ENCODE results near the gene DNAH14. TPM values are rescaled to one million over a fixed set of nuclear protein-coding genes. Genes with fewer than 3 reads are reported as not detected.
"Not testable (repeated sequence)": the region's sequence is repeated elsewhere in the genome, so short reads cannot be mapped to it uniquely, and the experiment has no call there.

Gene DNAH14
- total RNA-seq: under 1 TPM in 2 of 4 donors, not detected in 2; 0.15 to 0.55 TPM

- Histone ChIP-seq H3K4me3 (peak within 1 kb of the TSS; percentile 24 to 37 (median 33)), H3K27ac (no peak within 1 kb of the TSS), H3K27me3 (peaks cover 16 to 48% (median 19%) of the 10 kb centered on the region in 3 donors), H3K9me3 (peaks cover 0 to 15% (median 8%) of the 10 kb centered on the region in 3 donors), H3K4me1 (no peaks in the 10 kb centered on the region), H3K36me3 (no peaks in the 10 kb centered on the region)
- DNase-seq: no peak
- intact Hi-C loops (cut with DNase I; ENCODE audit: low total_unique reads): no loop called here
- in situ Hi-C loops (cut with MboI; ENCODE audit: low sequenced_read_pairs in 4 of 4): loop anchor here in 2 of 4 donors (5.0 to 10.0 kb wide), 2 partner anchors 415 to 417 kb away; no protein-coding TSS in a partner anchor
- ATAC-seq: no peak
- TF ChIP-seq CTCF (IDR thresholded peaks at IDR 0.05 in 4 of 5, conservative IDR thresholded peaks at IDR 0.05 in 1 of 5) (no peak), POLR2A (IDR thresholded peaks at IDR 0.05) (no peak)
Observed at GRCh38 chr1:224929335-224930237, at the start of gene DNAH14. Gene DNAH14 (plus strand): TSS chr1:224929675. CDS start chr1:224952703, 23,028 bp downstream.

- intact Hi-C loops (cut with DNase I; ENCODE audit: low total_unique reads): no loop called here
Observed at GRCh38 chr1:224880593-224881307, 48.7 kb upstream of the DNAH14 start.

GRCh38 chr1:224881308-224881692, 48.2 kb upstream of the DNAH14 start:
- H3K9me3 ChIP-seq; DNase-seq; H3K4me3 ChIP-seq; intact Hi-C loops (cut with DNase I; ENCODE audit: low total_unique reads); ATAC-seq; in situ Hi-C loops (cut with MboI; ENCODE audit: low sequenced_read_pairs in 4 of 4); H3K27me3 ChIP-seq; H3K4me1 ChIP-seq; H3K36me3 ChIP-seq; H3K27ac ChIP-seq: not testable (repeated sequence)

More at GRCh38 chr1:224880593-224881307, 48.7 kb upstream of the DNAH14 start:
- Histone ChIP-seq H3K4me1 (no peaks in the 10 kb centered on the region), H3K9me3 (no peaks in the 10 kb centered on the region), H3K27ac (no peak overlapping the region), H3K27me3 (peaks cover 0 to 10% (median 0%) of the 10 kb centered on the region in 3 donors), H3K36me3 (no peaks in the 10 kb centered on the region), H3K4me3 (no peak overlapping the region)
- DNase-seq (no peak), ATAC-seq (no peak)
- no peak for TF ChIP-seq POLR2A (IDR thresholded peaks at IDR 0.05)
- TF ChIP-seq CTCF (IDR thresholded peaks at IDR 0.05 in 4 of 5, conservative IDR thresholded peaks at IDR 0.05 in 1 of 5): no peak
- in situ Hi-C loops (cut with MboI; ENCODE audit: low sequenced_read_pairs in 4 of 4): no loop called here

- Histone ChIP-seq H3K4me1 (no peaks in the 10 kb centered on the region), H3K36me3 (no peaks in the 10 kb centered on the region), H3K9me3 (no peaks in the 10 kb centered on the region), H3K27me3 (peaks cover 0 to 8% (median 0%) of the 10 kb centered on the region in 3 donors), H3K27ac (no peak overlapping the region), H3K4me3 (no peak overlapping the region)
- ATAC-seq (no peak), DNase-seq (no peak)
- TF ChIP-seq CTCF (IDR thresholded peaks at IDR 0.05 in 4 of 5, conservative IDR thresholded peaks at IDR 0.05 in 1 of 5) (no peak), POLR2A (IDR thresholded peaks at IDR 0.05) (no peak)
- intact Hi-C loops (cut with DNase I; ENCODE audit: low total_unique reads): no loop called here
- in situ Hi-C loops (cut with MboI; ENCODE audit: low sequenced_read_pairs in 4 of 4): no loop called here
Observed at GRCh38 chr1:224881762-224882211, 47.7 kb upstream of the DNAH14 start.

- Histone ChIP-seq H3K4me1 (no peaks in the 10 kb centered on the region), H3K4me3 (no peak overlapping the region), H3K27me3 (peaks cover 0 to 8% (median 0%) of the 10 kb centered on the region in 3 donors), H3K9me3 (no peaks in the 10 kb centered on the region), H3K27ac (no peak overlapping the region), H3K36me3 (no peaks in the 10 kb centered on the region)
- DNase-seq (no peak), ATAC-seq (no peak)
- intact Hi-C loops (cut with DNase I; ENCODE audit: low total_unique reads): no loop called here
- in situ Hi-C loops (cut with MboI; ENCODE audit: low sequenced_read_pairs in 4 of 4): no loop called here
- TF ChIP-seq CTCF (IDR thresholded peaks at IDR 0.05 in 4 of 5, conservative IDR thresholded peaks at IDR 0.05 in 1 of 5): no peak
Observed at GRCh38 chr1:224882264-224882663, 47.2 kb upstream of the DNAH14 start.
